Stimulated activated CD8-positive, alpha-beta memory T cell treated with anti-CD3 and anti-CD28 coated beads, Interleukin-15, amount 100 ng/mL, for 1 hour (primary cell): ENCODE results near the gene KCNK4.

ENCODE experiments used
- DNase-seq: peaks from one replicate; pipeline ENCODE4 v3.0.0-alpha.2; 2020; ENCODE audit warnings: low read depth

The KCNK4 gene

DNA sequence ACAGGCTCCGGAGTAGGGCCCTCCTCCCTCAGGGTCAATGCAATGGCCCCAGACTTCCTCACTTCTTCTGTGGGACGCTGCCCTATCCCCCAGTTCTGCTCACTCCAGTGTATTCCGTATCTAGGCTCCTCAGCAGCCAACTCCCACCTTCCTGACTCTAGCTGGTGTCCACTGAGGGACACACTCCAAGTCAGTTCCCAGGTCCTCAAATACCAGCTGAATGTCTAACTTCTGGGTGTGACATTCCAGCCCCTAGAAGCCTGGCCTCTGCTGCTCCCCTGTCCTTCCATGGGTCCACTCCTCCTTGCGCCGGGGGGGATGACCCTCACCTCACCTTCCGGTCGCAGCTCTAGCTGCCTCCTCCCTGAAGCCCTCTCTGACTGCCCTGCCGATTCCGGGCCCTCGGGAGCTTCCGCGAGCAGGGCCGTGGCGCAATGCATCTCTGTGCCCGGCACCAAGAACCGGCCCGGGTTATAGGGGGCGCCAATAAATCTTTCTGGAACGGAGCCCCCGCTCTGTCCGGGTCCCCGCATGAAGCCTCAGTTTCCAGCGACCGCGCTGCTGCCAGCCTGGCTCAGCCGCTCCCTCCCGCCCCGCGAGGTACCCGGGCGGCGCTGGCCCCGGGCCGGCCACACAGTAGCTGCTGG, 22.1 kb upstream of the KCNK4 start:
- DNase-seq: peak; percentile 11

- DNase-seq: peak; percentile 96
These were observed 21.4 kb upstream of the KCNK4 start for GRCh38 chr11:64269540-64270220.

DNA sequence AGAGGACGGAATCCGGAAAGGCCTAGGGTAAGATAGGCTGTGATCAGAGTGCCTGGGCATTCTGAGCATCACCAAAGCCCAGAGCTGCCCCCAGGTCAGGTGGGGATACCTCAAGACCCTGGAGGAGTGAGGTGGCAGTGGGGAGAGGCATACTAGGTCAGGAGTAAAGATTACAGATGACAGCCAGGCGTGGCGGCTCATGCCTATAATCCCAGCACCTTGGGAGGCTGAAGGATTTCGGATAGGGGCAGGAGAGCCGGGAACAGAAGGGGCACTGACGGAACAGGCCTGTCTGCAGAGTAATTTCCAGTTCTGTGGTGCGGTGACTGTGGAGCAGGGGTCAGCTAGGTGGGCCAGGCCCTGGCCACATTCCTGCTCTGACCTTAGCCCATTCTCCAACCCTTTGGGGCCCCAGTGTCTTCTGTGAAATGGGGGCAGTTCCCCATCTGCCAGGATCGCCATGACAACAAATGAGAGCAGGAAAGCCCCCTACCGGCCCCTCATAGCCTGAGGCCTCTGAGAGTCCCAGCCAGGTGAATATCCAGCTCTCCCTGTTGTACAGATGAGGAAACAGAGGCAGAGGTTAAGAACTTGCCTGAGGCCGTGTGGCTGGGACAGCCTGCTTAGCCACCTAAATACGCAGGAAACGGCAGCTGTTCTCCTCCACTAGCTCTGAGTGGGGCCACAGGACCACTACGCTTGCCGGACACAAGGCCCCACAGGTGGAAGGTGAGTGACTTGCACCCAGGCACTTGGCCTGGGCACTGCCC, 15.9 kb upstream of the KCNK4 start:
- DNase-seq: no peak

DNA sequence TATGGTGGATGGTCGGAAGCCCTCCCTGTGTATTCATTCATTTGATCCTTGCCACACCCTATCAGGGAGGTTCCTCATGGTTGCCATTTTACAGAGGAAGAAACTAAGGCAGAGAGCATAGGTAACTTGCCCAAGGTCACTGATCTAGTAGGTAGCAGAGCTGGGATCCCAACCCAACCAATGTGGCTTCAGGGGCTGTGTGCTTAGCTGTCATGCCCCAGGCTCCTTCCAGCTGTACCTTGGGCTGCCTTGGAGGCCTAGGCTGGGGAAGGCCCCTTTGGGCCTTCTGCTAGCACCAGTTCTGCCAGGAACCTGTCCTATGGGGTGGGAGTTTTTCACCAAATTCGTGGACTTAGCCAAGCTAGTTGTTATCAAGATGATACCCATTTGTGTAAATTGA, 15.3 kb upstream of the KCNK4 start:
- DNase-seq: no peak

GRCh38 chr11:64276653-64277431, 14.3 kb upstream of the KCNK4 start:
- DNase-seq: no peak

GRCh38 chr11:64278576-64279190, 12.4 kb upstream of the KCNK4 start:
- DNase-seq: no peak

GRCh38 chr11:64281957-64282770, 8.9 kb upstream of the KCNK4 start:
- DNase-seq: no peak

DNA sequence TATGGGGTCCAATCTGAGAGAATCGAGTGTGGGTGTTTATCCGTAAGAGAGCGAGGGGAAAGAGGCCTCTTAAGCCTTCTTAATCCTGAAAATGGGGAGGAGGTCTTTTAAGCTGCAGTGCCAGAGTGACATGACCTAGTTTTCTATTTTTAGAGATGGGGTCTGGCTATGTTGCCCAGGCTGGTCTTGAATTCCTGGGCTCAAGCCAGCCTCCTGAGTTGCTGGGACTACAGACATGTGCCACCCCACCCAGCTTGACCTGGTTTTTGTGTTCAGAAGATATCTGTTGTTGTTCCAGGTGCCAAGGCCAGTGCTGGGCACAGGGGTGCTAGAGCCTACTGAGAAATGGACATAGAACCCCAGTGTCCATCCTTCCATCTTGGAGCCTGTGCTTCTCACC, 8.0 kb upstream of the KCNK4 start:
- DNase-seq: no peak

- peak; percentile 85 for DNase-seq
These were observed 6.8 kb upstream of the KCNK4 start, which contains the start of gene BAD for GRCh38 chr11:64284048-64284961. BAD (minus strand) TSS chr11:64284665; CDS start chr11:64284368, 297 bp downstream.

GRCh38 chr11:64284962-64285884, 5.9 kb upstream of the KCNK4 start, which contains the start of gene GPR137:
GPR137 (plus strand) TSS chr11:64285848; CDS start chr11:64286525, 677 bp downstream.
- DNase-seq: peak; percentile 91

DNA sequence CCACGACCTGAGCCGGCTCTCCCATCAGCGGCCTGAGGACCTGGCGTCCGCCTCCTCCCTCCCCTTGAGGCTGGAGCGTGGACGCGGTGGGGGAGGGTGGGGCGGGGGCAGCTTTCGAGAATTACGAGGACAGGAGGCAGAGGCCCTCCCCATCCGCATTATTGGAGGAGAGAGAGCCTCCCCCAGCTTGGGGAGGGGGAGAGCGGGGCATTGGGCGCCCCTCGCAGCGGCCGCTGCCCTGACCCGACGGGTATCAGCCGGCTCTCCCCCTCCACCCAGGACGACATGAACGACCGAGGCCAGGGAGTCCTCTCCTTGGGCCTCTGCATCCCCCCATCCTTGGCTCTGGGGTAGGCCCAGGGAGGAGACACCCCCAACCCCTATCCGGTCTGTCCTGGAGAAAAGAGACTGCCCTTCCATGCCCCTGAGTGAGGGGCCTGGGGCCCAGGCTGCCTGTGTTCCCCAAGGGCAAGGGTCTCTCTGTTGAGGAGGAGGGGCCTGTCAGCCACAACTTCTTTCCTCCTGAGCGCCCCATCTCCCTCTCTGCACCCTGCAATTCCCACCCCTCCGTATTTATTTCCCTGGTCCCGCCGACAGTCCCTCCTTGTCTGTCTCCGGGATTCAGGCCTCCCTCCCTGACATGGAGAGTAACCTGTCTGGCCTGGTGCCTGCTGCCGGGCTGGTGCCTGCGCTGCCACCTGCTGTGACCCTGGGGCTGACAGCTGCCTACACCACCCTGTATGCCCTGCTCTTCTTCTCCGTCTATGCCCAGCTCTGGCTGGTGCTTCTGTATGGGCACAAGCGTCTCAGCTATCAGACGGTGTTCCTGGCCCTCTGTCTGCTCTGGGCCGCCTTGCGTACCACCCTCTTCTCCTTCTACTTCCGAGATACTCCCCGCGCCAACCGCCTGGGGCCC, 5.0 kb upstream of the KCNK4 start:
- DNase-seq: no peak

- no peak for DNase-seq
These were observed 4.3 kb upstream of the KCNK4 start for GRCh38 chr11:64286801-64287159.

- DNase-seq: no peak
These were observed 3.3 kb upstream of the KCNK4 start for GRCh38 chr11:64287676-64288352.

GRCh38 chr11:64288353-64288750, 2.8 kb upstream of the KCNK4 start:
- DNase-seq: no peak

DNA sequence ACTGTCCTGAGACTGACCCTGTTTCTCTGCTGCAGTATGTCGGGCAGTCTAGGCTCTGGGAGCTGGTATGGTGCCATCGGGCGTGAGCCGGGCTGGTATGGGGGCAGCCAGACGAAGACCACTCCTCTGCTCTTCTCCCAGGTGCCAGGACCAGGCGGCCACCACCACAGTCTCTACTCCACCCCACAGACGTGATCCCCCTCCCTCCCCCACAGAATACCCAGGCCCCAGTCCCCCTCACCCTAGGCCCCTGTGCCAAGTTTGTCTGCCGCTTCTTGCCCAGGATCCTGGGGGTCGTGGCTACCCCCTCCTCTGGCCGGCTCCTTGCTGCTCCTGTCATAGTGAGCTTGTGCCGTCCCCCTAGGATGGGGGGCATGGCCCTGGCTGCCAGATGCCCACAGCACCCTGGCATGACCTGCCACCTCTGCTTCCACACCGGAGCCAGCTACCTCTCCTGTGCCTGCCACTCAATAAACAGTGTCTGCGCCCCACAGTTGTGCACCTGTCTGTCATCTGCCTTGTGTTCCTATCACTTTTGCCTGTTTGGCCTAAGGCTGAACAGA, 2.0 kb upstream of the KCNK4 start:
- DNase-seq: no peak
